Activated effector memory CD4-positive, alpha-beta T cell treated with Interleukin-2 at 50 U/mL for 16 hours (primary cell): ENCODE data around the gene AKIP1.

Experiments used
- DNase-seq: peaks from one replicate; pipeline ENCODE4 v3.0.0-alpha.2; 2020

The AKIP1 gene

GRCh38 chr11:8962841-8963240 lies 51.9 kb downstream of the AKIP1 start:
- no peak for DNase-seq

- peak; percentile 73 for DNase-seq
Observed at GRCh38 chr11:8963569-8964323, 52.8 kb downstream of the AKIP1 start.

GRCh38 chr11:8964324-8965320 lies 53.6 kb downstream of the AKIP1 start, which contains the start of gene TMEM9B:
Gene TMEM9B (minus strand): TSS chr11:8964442. CDS start chr11:8964313, 129 bp downstream.
- DNase-seq, result peak; percentile 74

- no peak for DNase-seq
Observed at GRCh38 chr11:8967184-8967583, 56.2 kb downstream of the AKIP1 start.
